Hepatocyte (in vitro differentiated cells): ENCODE results near the gene NTNG2. TPM values are rescaled to one million over a fixed set of nuclear protein-coding genes. Genes with fewer than 3 reads are reported as not detected.

ENCODE experiments used
- DNase-seq: peaks from one replicate; pipeline ENCODE4 v3.0.0-alpha.2; 2016; ENCODE audit warnings: low spot score
- H2AFZ ChIP-seq: fragments of 200-600 bp; sonication (generic); 2 replicates; pipeline ENCODE4 v1.6.0; 2016; ENCODE audit warnings: antibody characterized with exemption, mild to moderate bottlenecking
- H3K27ac ChIP-seq: fragments of 200-600 bp; sonication (generic); 2 replicates; pipeline ENCODE4 v1.5.1; 2016; ENCODE audit warnings: mild to moderate bottlenecking
- H3K27me3 ChIP-seq: fragments of 200-600 bp; sonication (generic); 2 replicates; pipeline ENCODE4 v1.6.1; 2016
- H3K36me3 ChIP-seq: fragments of 200-600 bp; sonication (generic); replicated peaks from 2 replicates; pipeline ENCODE4 v1.5.1; 2016; ENCODE audit warnings: low read depth; ENCODE audit not compliant: insufficient read depth
- H3K4me1 ChIP-seq: fragments of 200-600 bp; sonication (generic); 2 replicates; pipeline ENCODE4 v1.5.1; 2016; ENCODE audit warnings: mild to moderate bottlenecking, moderate library complexity; ENCODE audit not compliant: insufficient read depth
- H3K4me2 ChIP-seq: fragments of 200-600 bp; sonication (generic); 2 replicates; pipeline ENCODE4 v1.6.0; 2016
- H3K4me3 ChIP-seq: fragments of 200-600 bp; sonication (generic); 2 replicates; pipeline ENCODE4 v1.5.1; 2016; ENCODE audit warnings: mild to moderate bottlenecking
- H3K79me2 ChIP-seq: fragments of 200-600 bp; sonication (generic); 2 replicates; pipeline ENCODE4 v1.6.0; 2017; ENCODE audit warnings: mild to moderate bottlenecking
- H3K9me2 ChIP-seq: fragments of 200-600 bp; sonication (generic); replicated peaks from 2 replicates; pipeline ENCODE4 v1.6.0; 2017; ENCODE audit warnings: mild to moderate bottlenecking; ENCODE audit not compliant: insufficient read depth
- H3K9me3 ChIP-seq: fragments of 200-600 bp; sonication (generic); 2 replicates; pipeline ENCODE4 v1.5.1; 2016; ENCODE audit warnings: low read depth, mild to moderate bottlenecking
- H4K20me1 ChIP-seq: fragments of 200-600 bp; sonication (generic); 2 replicates; pipeline ENCODE4 v1.6.0; 2016; ENCODE audit warnings: mild to moderate bottlenecking; ENCODE audit not compliant: insufficient read depth, poor library complexity, severe bottlenecking
- CTCF ChIP-seq: fragments of 200-600 bp; sonication (generic); IDR thresholded peaks from 2 replicates; pipeline ENCODE4 v1.5.1; 2016; ENCODE audit warnings: antibody characterized with exemption, mild to moderate bottlenecking; ENCODE audit not compliant: poor library complexity
- EZH2 ChIP-seq: fragments of 200-600 bp; sonication (generic); IDR thresholded peaks from 2 replicates; pipeline ENCODE4 v1.6.1; 2016; ENCODE audit warnings: antibody characterized with exemption, mild to moderate bottlenecking, borderline replicate concordance
- EZH2phosphoT487 ChIP-seq: fragments of 200-600 bp; sonication (generic); IDR thresholded peaks from one replicate; pipeline ENCODE4 v1.6.1; 2018; ENCODE audit warnings: antibody characterized with exemption, mild to moderate bottlenecking, low read depth, moderate library complexity; ENCODE audit not compliant: unreplicated experiment, severe bottlenecking
- WGBS: methylation state at CpG from one replicate; pipeline ENCODE4 v1.1.6; 2016; ENCODE audit warnings: low lambda C conversion rate; ENCODE audit errors: missing lambda C conversion rate; 5-methylcytosine and 5-hydroxymethylcytosine counted together
- polyA plus RNA-seq: library from polyadenylated mRNA; unstranded; fragments of >200 nt; fragmentation: Nextera tagmentation; extraction: Ambion mirVana; gene quantifications from 2 replicates; pipeline ENCODE4 v1.2.1, GENCODE V29; 2016
- total RNA-seq: library from RNA; depleted of rRNA; stranded (reverse); fragments of >200 nt; gene quantifications from 2 replicates; pipeline ENCODE4 v1.2.3, GENCODE V29; 2014

The NTNG2 gene
- total and polyA plus RNA-seq, 2 experiments from 2014 or later = 0.48 to 1.8 TPM

GRCh38 chr9:132164604-132165362, 2.9 kb downstream of the NTNG2 start:
- Histone ChIP-seq H3K9me3 (no peaks in the 10 kb centered on the region), H3K4me2 (peak overlapping the region; percentile 92), H3K27ac (no peak overlapping the region), H3K27me3 (peaks cover 88% of the 10 kb centered on the region), H3K4me1 (peaks cover 11% of the 10 kb centered on the region), H4K20me1 (no peaks in the 10 kb centered on the region), H3K9me2 (no peaks in the 10 kb centered on the region), H3K36me3 (no peaks in the 10 kb centered on the region), H3K4me3 (no peak overlapping the region), H2AFZ (no peak overlapping the region), H3K79me2 (no peaks in the 10 kb centered on the region)
- DNase-seq = no peak
- no peak for TF ChIP-seq EZH2
- no peak for TF ChIP-seq EZH2phosphoT487
- no peak for TF ChIP-seq CTCF
- 35% methylated on average over 16 of the region's 16 CpGs for WGBS

GRCh38 chr9:132166599-132166998, 4.7 kb downstream of the NTNG2 start:
- H3K4me2 ChIP-seq = no peak overlapping the region
- no peak overlapping the region for H3K27ac ChIP-seq
- H2AFZ ChIP-seq = no peak overlapping the region
- no peaks in the 10 kb centered on the region for H3K79me2 ChIP-seq
- no peaks in the 10 kb centered on the region for H4K20me1 ChIP-seq
- H3K9me3 ChIP-seq = no peaks in the 10 kb centered on the region
- peaks cover 70% of the 10 kb centered on the region for H3K27me3 ChIP-seq
- H3K4me1 ChIP-seq = peaks cover 11% of the 10 kb centered on the region
- peak; percentile 27 for TF ChIP-seq CTCF
- no peak for TF ChIP-seq EZH2
- no peak for TF ChIP-seq EZH2phosphoT487
- peak; percentile 32 for DNase-seq
- no peak overlapping the region for H3K4me3 ChIP-seq
- no peaks in the 10 kb centered on the region for H3K9me2 ChIP-seq
- 58% methylated on average over 19 of the region's 19 CpGs for WGBS
- H3K36me3 ChIP-seq = no peaks in the 10 kb centered on the region

- Histone ChIP-seq H3K27me3 (peaks cover 68% of the 10 kb centered on the region), H3K79me2 (no peaks in the 10 kb centered on the region), H3K9me2 (no peaks in the 10 kb centered on the region), H2AFZ (no peak overlapping the region), H3K36me3 (no peaks in the 10 kb centered on the region), H3K27ac (no peak overlapping the region), H3K9me3 (no peaks in the 10 kb centered on the region), H3K4me1 (peaks cover 11% of the 10 kb centered on the region), H3K4me2 (no peak overlapping the region), H3K4me3 (no peak overlapping the region), H4K20me1 (no peaks in the 10 kb centered on the region)
- 65% methylated on average over 7 of the region's 7 CpGs for WGBS
- TF ChIP-seq EZH2phosphoT487 = no peak
- no peak for TF ChIP-seq EZH2
- no peak for TF ChIP-seq CTCF
- no peak for DNase-seq
Measured at GRCh38 chr9:132167192-132167591, 5.3 kb downstream of the NTNG2 start.
